Mammary epithelial cell (primary cell): ENCODE data around the gene TRIM66.

Experiments
- EZH2 ChIP-seq: IDR thresholded peaks from 2 replicates; pipeline ENCODE4 v1.6.1; 2012; ENCODE audit warnings: low read length, inconsistent platforms, borderline replicate concordance
- TF ChIP-seq, protein P1 (sequence below), 2 donors: IDR thresholded peaks in 1 of 2; conservative IDR thresholded peaks in 1 of 2; 2 replicates each; pipeline ENCODE4 v1.5.1; 2011 to 2012; ENCODE audit warnings: inconsistent platforms in 2 of 2, low read length in 2 of 2, mild to moderate bottlenecking in 2 of 2, control low read depth in 1 of 2, low read depth in 1 of 2; ENCODE audit not compliant: insufficient read depth in 1 of 2; ENCODE audit errors: extremely low read depth in 1 of 2

DNA sequence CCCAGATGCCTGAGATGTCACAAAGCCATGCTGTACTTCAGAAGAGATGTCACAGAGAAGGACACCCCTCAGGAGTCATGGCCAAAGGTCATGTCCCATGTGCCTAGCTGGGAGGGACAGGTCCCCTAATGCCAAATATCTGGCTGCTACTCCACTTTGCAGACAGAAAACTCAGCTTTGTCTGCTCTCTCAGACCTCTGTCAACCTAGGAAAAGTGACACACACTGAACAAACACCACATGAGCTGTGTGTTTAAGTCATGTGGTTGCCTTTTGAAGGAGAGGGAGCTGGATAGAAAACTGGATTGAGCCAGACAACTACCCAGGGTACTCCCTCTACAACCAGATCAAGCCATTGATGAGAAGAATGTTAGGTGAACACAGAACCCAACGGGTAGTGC is 3.5 kb downstream of the TRIM66 start:
- TF ChIP-seq, protein P1, sequence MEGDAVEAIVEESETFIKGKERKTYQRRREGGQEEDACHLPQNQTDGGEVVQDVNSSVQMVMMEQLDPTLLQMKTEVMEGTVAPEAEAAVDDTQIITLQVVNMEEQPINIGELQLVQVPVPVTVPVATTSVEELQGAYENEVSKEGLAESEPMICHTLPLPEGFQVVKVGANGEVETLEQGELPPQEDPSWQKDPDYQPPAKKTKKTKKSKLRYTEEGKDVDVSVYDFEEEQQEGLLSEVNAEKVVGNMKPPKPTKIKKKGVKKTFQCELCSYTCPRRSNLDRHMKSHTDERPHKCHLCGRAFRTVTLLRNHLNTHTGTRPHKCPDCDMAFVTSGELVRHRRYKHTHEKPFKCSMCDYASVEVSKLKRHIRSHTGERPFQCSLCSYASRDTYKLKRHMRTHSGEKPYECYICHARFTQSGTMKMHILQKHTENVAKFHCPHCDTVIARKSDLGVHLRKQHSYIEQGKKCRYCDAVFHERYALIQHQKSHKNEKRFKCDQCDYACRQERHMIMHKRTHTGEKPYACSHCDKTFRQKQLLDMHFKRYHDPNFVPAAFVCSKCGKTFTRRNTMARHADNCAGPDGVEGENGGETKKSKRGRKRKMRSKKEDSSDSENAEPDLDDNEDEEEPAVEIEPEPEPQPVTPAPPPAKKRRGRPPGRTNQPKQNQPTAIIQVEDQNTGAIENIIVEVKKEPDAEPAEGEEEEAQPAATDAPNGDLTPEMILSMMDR (conservative IDR thresholded peaks at IDR 0.05 in 1 of 2, IDR thresholded peaks at IDR 0.05 in 1 of 2; ENCODE audit: extremely low read depth in 1 of 2, insufficient read depth in 1 of 2, low read depth in 1 of 2, low read length in 2 of 2): no peak
- TF ChIP-seq EZH2: no peak
